Stimulated activated CD4-positive, alpha-beta T cell treated with anti-CD3 and anti-CD28 coated beads, TNF-alpha, amount 100 ng/mL, for 4 hours (primary cell): Measurements from ENCODE around the gene MAPK7.
"Not testable (repeated sequence)": the region's sequence is repeated elsewhere in the genome, so short reads cannot be mapped to it uniquely, and the experiment has no call there.

ENCODE experiments used
- DNase-seq, 3 experiments: peaks; one replicate each; pipeline ENCODE4 v3.0.0-alpha.2; 2020; ENCODE audit warnings: low read depth in 3 of 3

MAPK7 gene

GRCh38 chr17:19343256-19343630 is 35.1 kb upstream of the MAPK7 start:
- DNase-seq = no peak

GRCh38 chr17:19343671-19344151 is 34.6 kb upstream of the MAPK7 start:
- no peak for DNase-seq

DNA sequence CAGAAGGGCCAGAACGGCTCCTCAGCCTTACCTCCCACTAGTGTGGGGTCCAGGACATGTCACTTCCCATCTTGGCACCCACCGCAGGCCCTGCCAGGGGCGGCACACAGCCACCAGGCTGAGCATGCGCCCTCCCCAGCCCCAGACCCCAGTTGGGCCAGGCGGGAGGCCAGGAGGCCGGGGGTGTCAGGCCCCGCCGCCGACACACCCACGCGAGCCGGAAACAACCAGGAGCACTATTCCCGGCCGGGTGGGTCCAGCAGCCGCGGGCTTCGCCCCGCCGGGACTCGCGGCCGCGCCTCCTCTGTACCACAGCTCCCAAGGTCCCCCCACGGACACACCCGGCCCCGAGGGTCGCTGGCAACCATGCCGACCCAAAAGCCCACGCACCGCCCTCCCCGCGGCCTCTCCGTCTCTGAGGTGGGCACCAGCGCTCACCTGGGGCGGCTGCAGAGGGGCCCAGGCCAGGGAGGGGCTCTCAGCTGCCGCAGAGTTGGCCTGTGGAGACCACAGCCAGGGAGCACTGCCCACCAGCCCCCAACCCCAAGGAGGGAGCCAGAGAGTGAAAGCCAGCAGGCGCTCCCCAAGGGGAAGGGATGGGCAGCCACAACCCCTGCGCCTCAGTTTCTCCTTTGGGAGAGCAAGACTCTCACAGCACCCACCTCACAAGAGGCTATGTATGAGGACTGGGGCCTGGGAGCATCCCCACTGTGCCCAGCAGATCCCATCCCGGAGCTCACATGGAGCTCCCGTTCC is 33.8 kb upstream of the MAPK7 start:
- no peak for DNase-seq

DNA sequence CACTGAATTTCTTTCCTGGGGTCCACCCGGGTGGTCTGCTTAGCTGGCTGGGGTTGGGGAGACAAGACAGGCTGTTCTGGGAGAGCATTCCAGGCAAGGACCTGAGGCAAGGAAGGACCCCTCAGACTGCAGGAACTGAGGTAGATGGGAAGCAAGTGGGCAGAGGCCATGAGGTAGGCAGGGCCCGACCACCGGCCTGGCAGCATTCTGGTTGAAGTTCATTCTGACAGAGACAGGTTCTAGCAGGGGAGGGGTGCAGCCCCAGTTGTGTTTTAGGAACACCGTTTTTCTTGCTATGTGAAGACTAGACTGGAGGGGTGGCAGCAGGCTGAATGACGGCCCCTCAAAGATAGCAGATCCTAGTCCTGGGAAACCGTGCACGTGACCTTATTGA is 33.2 kb upstream of the MAPK7 start:
- no peak for DNase-seq

GRCh38 chr17:19345486-19346350 is 32.6 kb upstream of the MAPK7 start:
- DNase-seq = no peak

DNA sequence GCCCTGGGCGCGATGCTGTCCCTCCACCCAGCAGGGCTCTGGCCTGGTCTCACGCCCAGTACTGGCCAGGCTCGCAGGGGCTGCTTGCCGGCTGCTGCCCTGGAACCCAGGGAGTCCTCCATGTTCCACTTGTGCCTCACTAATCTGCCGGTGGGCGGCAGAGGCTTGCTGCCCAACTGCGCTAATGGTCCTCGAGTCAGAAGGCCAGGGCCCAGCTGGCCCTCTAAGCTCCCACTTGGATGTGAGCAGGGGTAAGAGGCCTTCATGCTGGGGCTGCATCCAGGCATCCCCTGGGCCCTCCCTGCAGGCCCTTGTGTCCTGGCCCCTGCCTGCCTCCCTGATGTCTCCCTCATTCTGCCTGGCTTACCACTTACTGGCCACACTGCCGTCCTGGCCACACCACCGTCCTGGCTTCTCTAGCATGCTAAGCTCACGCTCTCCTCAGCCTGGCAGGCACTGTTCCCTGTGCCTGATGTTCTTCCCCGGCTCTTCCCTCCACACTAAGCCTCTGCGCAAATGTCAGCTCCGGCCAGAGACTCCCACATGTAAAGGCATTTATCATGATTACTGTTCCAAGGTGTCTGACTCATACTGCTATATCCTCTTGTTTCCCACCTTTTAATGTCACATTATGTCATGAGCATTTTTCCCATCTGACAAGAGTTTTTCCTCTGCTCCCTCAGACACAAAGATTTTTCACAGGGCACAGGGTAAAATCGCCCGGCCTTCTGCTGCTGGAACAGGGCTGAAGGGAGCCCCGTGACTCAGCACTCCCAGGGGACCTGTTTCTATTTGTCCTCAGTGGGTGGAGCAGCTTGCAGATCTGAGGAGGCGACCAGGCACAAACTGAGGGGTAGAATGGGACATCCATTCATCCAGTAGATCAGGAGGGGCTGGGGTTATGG is 31.7 kb upstream of the MAPK7 start:
- no peak for DNase-seq

DNA sequence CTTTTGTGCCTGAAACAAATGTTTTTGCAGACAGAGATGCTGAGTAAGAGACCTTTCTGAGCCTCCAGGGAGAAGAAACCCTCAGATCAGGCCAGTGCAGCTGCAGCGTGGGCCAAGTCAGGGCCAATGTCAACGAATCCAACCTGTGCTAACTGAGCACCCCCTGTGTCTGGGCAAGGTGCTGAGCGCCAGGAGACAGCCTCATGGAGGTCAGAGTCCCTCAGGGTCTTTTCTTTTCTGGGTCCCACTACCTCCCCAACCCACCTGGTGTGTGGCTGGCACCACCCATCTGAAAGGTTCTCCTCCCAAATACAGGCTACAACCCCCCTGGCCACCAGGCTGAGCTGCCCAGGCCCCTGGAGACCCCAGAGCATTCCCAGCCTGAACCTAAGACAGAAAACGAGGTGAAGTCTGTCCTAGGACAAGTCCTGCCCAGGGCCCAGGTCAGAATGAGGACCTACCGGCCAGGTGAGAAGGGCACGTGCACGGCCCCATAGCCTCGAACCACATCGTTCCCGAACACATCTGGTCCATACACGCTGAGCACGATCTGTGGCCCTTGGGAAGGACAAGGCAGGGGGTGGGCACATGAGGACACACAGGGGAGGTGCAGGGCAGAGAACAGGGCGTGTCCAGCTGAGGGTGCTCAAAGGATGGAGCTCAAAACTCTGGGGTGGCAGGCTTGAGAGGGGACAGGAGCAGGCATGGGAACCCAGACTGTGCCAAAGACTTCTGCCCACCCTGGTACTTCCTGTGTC is 30.8 kb upstream of the MAPK7 start:
- no peak for DNase-seq

DNA sequence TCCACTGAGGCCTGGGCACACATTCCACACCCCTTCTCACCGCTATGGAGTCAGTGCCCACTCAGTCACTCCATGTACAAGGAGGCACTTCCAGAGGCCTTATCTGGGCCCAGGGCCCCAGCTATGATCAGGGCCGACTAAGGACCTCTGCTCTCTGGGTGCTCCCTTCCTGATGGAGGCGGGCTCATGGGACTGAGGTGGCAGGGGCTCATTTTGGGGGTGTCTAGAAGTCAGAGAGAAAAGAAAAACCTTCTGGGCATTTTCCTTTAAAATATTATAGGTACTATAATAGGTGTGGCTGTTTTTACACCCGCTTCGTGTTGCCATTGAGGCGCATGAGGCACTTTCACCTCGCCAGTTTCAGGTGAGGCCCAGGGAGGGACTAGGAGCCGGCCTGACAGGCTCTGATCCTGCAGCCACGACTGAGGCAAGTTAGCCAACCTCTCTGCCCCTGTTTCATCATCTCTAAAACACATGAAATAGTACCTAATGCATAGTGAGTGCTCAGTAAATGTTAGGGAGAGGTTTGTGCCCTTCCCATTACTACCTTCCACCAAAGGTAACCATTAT is 30.1 kb upstream of the MAPK7 start:
- no peak for DNase-seq

GRCh38 chr17:19348806-19349205 is 29.5 kb upstream of the MAPK7 start:
- DNase-seq = no peak

DNA sequence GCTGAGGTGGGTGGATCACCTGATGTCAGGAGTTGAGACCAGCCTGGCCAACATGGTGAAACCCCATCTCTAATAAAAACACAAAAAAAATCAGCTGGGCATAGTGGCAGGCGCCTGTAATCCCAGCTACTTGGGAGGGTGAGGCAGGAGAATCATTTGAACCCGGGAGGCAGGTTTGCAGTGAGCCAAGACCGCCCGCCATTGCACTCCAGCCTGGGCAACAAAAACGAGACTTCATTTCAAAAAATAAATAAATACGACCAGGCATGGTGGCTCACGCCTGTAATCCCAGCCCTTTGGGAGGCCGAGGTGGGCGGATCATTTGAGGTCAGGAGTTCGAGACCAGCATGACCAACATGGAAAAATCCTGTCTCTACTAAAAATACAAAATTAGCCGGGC is 24.9 kb upstream of the MAPK7 start:
- not testable (repeated sequence) for DNase-seq

DNA sequence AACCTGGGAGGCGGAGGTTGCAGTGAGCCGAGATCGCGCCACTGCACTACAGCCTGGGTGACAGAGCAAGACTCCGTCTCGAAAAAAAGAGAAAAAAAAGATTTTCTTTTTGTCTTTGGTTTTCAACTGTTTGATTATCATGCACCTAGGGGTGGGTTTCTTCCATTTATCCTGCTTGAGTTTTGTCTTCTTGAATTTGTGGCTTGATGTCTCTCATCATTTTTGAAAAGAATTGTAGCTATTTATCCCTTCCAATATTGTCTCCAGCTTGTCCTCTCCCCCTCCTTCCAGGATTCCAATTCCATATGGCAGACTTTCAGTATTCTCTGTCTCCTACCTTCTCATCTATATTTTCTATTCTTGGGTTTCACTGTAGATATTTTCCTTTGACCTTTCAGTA is 23.6 kb upstream of the MAPK7 start:
- no peak for DNase-seq

DNA sequence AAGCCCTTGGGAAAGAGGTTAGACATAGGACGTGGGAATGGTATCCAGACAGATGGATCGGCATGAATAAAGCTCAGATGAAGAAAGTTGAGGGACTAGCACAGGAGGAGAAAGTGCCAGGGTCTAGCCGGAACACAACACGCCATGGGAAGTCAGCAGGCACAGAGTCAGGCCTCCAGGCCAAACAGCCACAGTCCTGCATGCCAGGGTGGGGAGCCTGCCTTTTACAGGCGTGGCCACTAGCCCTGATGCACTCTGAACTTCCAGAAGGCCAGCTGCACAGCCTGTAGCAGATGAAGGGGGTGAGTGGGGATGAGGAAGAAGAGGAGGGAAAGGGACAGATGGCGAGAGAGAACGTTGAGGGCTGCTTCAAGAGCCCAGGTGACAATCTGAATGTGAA is 20.9 kb upstream of the MAPK7 start:
- DNase-seq = no peak

GRCh38 chr17:19357761-19358160 is 20.5 kb upstream of the MAPK7 start:
- DNase-seq = no peak

DNA sequence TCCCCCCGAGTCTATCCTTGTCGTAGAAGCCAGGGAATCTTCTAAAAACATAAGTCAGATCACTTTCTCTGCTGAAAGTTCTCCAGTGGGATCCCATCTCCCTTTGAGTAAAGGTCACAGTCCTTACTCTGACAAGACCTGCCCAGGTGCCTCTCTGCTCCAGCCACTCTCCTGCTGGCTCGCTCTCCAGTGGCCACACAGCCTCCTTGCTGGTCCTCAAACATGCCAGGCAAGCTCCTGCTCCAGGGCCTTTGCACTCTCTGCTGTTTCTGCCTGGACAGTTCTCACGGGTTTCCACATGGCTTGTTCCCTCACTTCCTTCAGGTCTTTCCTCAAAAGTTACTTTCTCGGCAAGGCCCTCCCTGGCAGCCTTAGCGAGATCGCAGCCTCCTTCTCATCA is 19.1 kb upstream of the MAPK7 start:
- no peak for DNase-seq

DNA sequence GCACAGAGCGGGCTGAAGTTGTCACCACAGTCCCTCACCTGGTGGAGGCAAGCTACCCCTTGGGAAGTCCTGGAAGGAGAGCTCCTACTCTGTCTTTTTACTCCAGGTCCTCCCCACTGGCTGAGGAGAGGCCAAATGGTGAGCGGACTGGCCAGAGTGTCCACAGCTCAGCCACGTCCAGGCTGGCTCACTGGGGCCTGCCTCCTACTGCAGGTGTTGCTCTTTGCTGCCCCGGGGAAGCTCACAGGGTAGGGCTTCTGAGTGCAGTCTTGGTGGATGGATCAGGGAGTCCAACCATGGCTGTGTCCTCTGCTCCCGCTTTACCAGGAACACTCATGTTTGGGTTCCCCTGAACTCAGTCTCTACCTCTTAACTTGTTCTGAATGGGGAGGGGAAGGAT is 18.4 kb upstream of the MAPK7 start:
- no peak for DNase-seq

- no peak for DNase-seq
These were observed 17.5 kb upstream of the MAPK7 start for GRCh38 chr17:19360772-19361171.

DNA sequence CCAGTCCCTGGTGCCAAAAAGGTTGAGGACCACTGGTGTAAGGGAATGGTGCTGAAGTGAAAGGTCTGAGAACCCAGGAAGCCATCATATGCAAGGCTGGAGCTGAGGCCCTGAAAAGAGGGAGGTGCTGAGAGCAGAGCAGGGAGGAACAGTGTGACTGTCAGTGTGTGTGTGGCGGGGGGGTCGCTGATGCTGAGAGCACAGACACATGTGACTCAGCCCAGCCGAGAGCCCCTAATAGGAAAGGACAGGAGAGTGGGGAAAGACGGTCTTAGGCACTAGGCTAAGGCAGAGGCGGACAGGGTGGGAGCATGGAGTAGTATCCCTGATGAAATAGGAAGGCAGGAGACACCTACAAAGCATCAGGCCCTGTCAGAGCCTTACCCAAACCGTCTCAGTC is 17.0 kb upstream of the MAPK7 start:
- DNase-seq = no peak

DNA sequence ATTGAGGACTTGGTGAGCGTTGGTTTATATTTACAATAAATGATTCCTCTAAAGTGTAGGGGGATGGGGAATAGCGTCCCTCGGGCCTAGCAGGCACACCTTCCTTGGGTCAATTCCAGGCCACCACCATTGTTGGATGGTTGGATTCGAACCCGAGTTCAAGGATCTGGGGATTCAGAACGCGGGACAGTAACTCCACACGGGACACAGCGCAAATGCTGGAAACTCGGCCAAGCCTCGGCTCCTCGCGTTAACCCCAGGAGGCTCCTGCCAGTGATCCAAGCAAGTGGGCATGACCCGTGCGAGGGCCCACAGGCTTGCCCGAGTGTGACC is 16.4 kb upstream of the MAPK7 start:
- no peak for DNase-seq

DNA sequence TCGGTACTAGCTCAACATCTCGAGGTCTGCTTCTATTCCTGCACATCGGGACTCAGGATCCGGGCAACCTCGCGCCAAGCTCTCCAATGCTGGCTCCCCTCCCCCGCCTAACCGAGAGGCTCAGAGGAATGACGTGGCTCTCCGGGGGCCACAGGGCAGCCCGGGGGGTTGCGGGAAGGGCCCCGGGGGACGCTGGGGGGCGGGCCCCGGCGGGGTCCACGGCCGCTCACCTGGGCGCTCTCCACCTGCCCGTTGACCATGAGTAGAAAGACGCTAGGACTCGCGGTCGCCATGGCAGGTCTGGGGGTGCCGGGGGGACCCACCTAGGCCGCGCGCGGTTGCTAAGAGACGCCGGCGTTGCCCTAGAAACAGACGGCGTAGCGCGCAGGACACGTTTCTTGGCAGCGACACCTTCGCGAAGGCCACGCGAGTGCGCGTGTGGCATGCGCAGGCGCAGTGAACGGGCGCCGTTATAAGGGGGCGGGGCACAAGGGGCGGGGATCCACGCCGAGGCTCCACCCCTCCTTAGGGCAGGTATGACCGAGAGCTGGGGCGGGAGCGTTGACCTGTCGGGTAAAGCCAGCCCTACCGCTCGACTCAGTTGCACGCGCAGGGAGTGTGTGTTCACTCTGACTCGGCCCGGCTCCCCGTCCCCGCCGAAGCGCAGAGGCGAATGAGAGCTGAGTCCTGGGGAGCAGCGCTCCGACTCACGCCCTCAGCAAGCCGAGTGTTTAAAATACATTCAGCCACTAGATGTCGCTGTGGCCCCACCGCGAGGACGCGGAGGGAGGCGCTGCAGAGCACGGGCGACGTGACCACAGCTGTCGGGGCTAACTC is 15.8 kb upstream of the MAPK7 start, which contains the start of gene B9D1:
Gene B9D1, minus strand, starts transcription at position 447 of the 837 bp plus-strand sequence. Its CDS starts 154 bp downstream, at position 293.
- DNase-seq = peak; percentile 92 to 93 (median 93)

GRCh38 chr17:19363114-19363438 is 15.2 kb upstream of the MAPK7 start:
- no peak for DNase-seq
